IPS-18a (cell line): ENCODE measurements around the gene SLC13A3.

Source experiments
- H3K27ac ChIP-seq: one replicate; pipeline ENCODE4 v1.5.1; 2013; ENCODE audit warnings: low read length
- H3K27me3 ChIP-seq: one replicate; pipeline ENCODE4 v1.6.1; 2013; ENCODE audit warnings: mild to moderate bottlenecking, low read length; ENCODE audit not compliant: control insufficient read depth, insufficient read depth
- H3K36me3 ChIP-seq: one replicate; pipeline ENCODE4 v1.6.1; 2013; ENCODE audit warnings: low read depth, low read length; ENCODE audit not compliant: control insufficient read depth
- H3K4me1 ChIP-seq: one replicate; pipeline ENCODE4 v1.6.1; 2013; ENCODE audit warnings: low read depth, low read length; ENCODE audit not compliant: control insufficient read depth
- H3K4me3 ChIP-seq: one replicate; pipeline ENCODE4 v1.5.1; 2013; ENCODE audit warnings: low read length
- H3K9ac ChIP-seq: one replicate; pipeline ENCODE4 v1.6.1; 2013; ENCODE audit warnings: mild to moderate bottlenecking, low read length, moderate library complexity
- H3K9me3 ChIP-seq: one replicate; pipeline ENCODE4 v1.6.1; 2013; ENCODE audit warnings: low read depth, low read length; ENCODE audit not compliant: control insufficient read depth

Gene SLC13A3

GRCh38 chr20:46546298-46546697 is 105.0 kb downstream of the SLC13A3 start:
- H3K27me3 ChIP-seq, result no peaks in the 10 kb centered on the region
- H3K27ac ChIP-seq, result no peak overlapping the region
- no peaks in the 10 kb centered on the region for H3K36me3 ChIP-seq
- no peak overlapping the region for H3K4me3 ChIP-seq
- peaks cover 6% of the 10 kb centered on the region for H3K4me1 ChIP-seq
- H3K9ac ChIP-seq, result no peak overlapping the region
- H3K9me3 ChIP-seq, result no peaks in the 10 kb centered on the region

GRCh38 chr20:46545827-46546138 is 105.5 kb downstream of the SLC13A3 start:
- Histone ChIP-seq H3K9ac (no peak overlapping the region), H3K9me3 (no peaks in the 10 kb centered on the region), H3K27ac (no peak overlapping the region), H3K4me3 (no peak overlapping the region), H3K36me3 (no peaks in the 10 kb centered on the region), H3K27me3 (no peaks in the 10 kb centered on the region), H3K4me1 (peaks cover 2% of the 10 kb centered on the region)

- no peak overlapping the region for H3K9ac ChIP-seq
- H3K4me1 ChIP-seq, result no peaks in the 10 kb centered on the region
Measured at GRCh38 chr20:46545077-46545826, 106.0 kb downstream of the SLC13A3 start.

GRCh38 chr20:46544576-46544975 is 106.7 kb downstream of the SLC13A3 start:
- H3K4me1 ChIP-seq, result no peaks in the 10 kb centered on the region
- no peak overlapping the region for H3K4me3 ChIP-seq
- no peaks in the 10 kb centered on the region for H3K27me3 ChIP-seq
- H3K9me3 ChIP-seq, result no peaks in the 10 kb centered on the region
- no peaks in the 10 kb centered on the region for H3K36me3 ChIP-seq
- no peak overlapping the region for H3K27ac ChIP-seq
- no peak overlapping the region for H3K9ac ChIP-seq

More at GRCh38 chr20:46545077-46545826, 106.0 kb downstream of the SLC13A3 start:
- Histone ChIP-seq H3K36me3 (no peaks in the 10 kb centered on the region), H3K4me3 (no peak overlapping the region), H3K9me3 (no peaks in the 10 kb centered on the region), H3K27ac (no peak overlapping the region), H3K27me3 (no peaks in the 10 kb centered on the region)

- no peak overlapping the region for H3K27ac ChIP-seq
- no peaks in the 10 kb centered on the region for H3K27me3 ChIP-seq
- H3K4me3 ChIP-seq, result no peak overlapping the region
- peaks cover 6% of the 10 kb centered on the region for H3K4me1 ChIP-seq
- no peak overlapping the region for H3K9ac ChIP-seq
- H3K9me3 ChIP-seq, result no peaks in the 10 kb centered on the region
- H3K36me3 ChIP-seq, result no peaks in the 10 kb centered on the region
Measured at GRCh38 chr20:46543959-46544358, 107.3 kb downstream of the SLC13A3 start.

GRCh38 chr20:46543033-46543432 is 108.2 kb downstream of the SLC13A3 start:
- H3K27me3 ChIP-seq, result no peaks in the 10 kb centered on the region
- H3K27ac ChIP-seq, result no peak overlapping the region
- H3K36me3 ChIP-seq, result no peaks in the 10 kb centered on the region
- no peaks in the 10 kb centered on the region for H3K9me3 ChIP-seq
- no peak overlapping the region for H3K4me3 ChIP-seq
- H3K9ac ChIP-seq, result no peak overlapping the region
- peaks cover 7% of the 10 kb centered on the region for H3K4me1 ChIP-seq

- Histone ChIP-seq H3K9ac (no peak overlapping the region), H3K4me1 (peaks cover 7% of the 10 kb centered on the region), H3K27ac (no peak overlapping the region), H3K4me3 (no peak overlapping the region), H3K9me3 (no peaks in the 10 kb centered on the region), H3K36me3 (no peaks in the 10 kb centered on the region), H3K27me3 (no peaks in the 10 kb centered on the region)
Measured at GRCh38 chr20:46541229-46541935, 109.9 kb downstream of the SLC13A3 start.

- Histone ChIP-seq H3K9me3 (no peaks in the 10 kb centered on the region), H3K9ac (no peak overlapping the region), H3K27me3 (no peaks in the 10 kb centered on the region)
Measured at GRCh38 chr20:46539113-46539512, 112.1 kb downstream of the SLC13A3 start.

GRCh38 chr20:46530640-46531039 is 120.6 kb downstream of the SLC13A3 start:
- Histone ChIP-seq H3K4me1 (no peaks in the 10 kb centered on the region), H3K9me3 (no peaks in the 10 kb centered on the region), H3K27me3 (no peaks in the 10 kb centered on the region), H3K4me3 (no peak overlapping the region), H3K9ac (no peak overlapping the region), H3K27ac (no peak overlapping the region), H3K36me3 (no peaks in the 10 kb centered on the region)

More at GRCh38 chr20:46539113-46539512, 112.1 kb downstream of the SLC13A3 start:
- Histone ChIP-seq H3K36me3 (no peaks in the 10 kb centered on the region), H3K4me3 (no peak overlapping the region), H3K27ac (no peak overlapping the region), H3K4me1 (peaks cover 7% of the 10 kb centered on the region)

GRCh38 chr20:46523696-46524328 is 127.4 kb downstream of the SLC13A3 start:
- Histone ChIP-seq H3K9ac (no peak overlapping the region), H3K27ac (no peak overlapping the region), H3K4me1 (no peaks in the 10 kb centered on the region), H3K9me3 (no peaks in the 10 kb centered on the region), H3K36me3 (no peaks in the 10 kb centered on the region), H3K27me3 (peaks cover 3% of the 10 kb centered on the region), H3K4me3 (no peak overlapping the region)

- Histone ChIP-seq H3K4me3 (no peak overlapping the region), H3K27me3 (peaks cover 3% of the 10 kb centered on the region), H3K9ac (no peak overlapping the region), H3K36me3 (no peaks in the 10 kb centered on the region), H3K27ac (no peak overlapping the region), H3K4me1 (no peaks in the 10 kb centered on the region), H3K9me3 (no peaks in the 10 kb centered on the region)
Measured at GRCh38 chr20:46523108-46523507, 128.2 kb downstream of the SLC13A3 start.
